ENCODE measurements around the gene NECTIN2.
"Not testable (repeated sequence)": the region's sequence is repeated elsewhere in the genome, so short reads cannot be mapped to it uniquely, and the experiment has no call there.

NECTIN2 gene

DNA sequence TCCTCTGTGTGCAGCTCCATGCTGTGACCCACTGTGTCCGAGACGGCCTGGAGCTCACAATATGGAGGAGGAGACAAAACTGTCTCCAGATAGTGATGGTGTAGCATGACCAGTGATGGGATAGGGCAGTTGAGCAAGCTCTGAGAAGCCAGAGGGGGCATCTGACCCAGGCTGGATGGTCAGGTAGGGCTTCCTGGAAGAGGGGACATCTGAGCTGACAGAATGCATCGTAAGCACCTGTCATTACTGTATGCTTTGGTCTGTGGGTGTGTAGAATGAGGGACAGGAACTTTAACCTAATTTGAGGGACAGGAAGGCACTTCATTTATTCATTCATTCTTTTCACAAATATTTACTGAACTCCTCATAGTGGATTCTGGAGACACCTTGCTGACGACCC lies 38.5 kb downstream of the NECTIN2 start:
- no peak for DNase-seq

DNA sequence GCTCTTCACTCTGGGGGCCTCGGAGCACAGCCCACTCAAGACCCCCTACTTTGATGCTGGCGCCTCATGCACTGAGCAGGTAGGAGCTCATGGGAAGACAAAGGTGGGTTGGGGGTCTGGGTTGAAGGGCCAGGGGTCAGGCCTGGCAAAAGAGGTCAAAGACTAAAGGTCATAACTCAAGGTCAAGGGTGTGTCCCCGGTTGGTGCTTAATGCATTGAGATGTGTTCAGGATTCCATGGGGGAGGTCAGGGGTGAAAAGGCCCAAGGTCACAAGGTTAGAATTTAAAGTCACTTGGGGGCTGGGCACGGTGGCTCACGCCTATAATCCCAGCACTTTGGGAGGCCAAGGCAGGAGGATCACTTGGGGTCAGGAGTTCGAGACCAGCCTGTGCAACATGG lies 40.0 kb downstream of the NECTIN2 start:
- no peak for DNase-seq

DNA sequence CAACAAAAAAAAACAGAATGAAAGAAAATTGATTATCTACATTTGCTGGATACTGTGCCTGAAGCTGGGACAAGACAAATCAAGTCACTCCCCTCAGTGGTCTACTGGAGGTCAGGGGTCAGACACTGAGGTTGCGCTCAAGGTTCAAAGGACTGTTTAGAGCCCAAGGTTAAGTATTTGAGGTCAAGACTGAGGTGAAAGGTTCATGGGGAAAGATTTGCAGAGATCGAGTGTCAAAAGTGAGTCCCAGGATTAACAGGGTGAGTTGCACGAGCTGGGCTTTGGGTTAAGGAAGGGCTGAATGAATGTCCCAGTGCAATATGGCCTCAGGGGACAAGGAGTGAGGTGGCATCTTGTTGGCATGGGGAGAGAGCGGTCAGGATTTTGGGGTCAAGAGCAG lies 41.6 kb downstream of the NECTIN2 start:
- no peak for DNase-seq

DNA sequence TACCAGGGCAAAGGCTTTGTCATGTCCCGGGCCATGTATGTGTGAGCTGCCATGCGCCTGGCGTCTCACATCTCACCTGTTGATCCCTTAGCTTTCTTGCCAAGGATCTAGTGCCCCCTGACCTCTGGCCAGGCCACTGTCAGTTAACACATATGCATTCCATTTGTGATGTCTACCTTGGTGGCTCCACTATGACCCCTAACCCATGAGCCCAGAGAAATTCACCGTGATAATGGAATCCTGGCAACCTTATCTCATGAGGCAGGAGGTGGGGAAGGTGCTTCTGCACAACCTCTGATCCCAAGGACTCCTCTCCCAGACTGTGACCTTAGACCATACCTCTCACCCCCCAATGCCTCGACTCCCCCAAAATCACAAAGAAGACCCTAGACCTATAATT lies 42.2 kb downstream of the NECTIN2 start:
- not testable (repeated sequence) for DNase-seq

DNA sequence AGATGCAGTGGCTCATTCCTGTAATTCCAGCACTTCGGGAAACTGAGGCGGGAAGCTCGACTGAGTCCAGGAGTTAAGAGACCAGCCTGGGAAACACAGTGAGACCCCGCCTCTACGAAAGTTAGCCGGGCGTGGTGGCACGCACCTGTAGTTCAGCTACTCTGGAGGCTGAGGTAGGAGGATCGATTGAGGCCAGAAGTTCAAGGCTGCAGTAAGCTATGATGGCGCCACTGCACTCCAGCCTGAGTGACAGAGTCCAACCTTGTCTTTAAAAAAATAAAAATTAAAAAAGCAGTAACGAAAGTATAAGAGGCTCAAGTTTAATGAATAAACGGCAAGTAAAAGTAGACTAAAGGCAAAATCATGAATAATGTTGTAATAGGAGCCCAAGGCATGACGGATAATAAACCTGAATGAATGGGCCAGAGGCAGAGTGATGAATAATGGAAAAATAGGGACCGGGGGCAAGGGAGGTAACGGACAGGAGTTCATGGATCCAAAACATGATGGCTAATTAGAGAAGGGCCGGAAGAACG lies 43.8 kb downstream of the NECTIN2 start:
- DNase-seq, result no peak

DNA sequence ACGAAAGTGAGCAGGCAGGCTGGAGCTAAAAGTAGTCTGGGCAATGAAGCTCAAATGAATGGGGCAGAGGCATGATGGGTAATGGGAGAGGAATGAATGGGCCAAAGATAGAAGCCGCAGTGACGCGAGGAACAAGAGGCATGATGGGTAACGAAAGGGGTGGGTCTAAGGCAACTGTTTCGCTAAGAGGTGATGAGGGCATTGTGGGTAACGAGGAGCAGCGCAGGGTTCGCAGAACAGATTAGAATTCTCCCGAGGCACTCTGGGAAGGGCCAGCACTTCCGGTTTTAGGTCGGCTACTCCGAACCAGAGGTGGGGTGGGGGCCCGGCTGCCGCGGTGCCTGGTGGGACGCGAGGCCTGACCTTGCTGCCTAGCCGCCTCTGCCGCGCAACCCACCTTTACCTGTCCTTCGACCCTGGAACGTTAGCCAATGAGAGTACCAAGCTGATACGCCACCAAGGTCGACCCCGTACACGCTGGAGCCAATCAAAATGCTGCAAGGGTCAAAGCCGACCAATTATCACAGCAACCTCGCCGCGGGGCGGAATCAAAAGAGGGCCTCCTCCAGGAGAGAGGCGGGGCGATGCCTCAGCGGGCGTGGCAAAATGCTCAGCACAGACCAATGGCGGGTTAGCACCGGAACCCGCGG lies 44.4 kb downstream of the NECTIN2 start:
- peak; percentile 100 for DNase-seq

DNA sequence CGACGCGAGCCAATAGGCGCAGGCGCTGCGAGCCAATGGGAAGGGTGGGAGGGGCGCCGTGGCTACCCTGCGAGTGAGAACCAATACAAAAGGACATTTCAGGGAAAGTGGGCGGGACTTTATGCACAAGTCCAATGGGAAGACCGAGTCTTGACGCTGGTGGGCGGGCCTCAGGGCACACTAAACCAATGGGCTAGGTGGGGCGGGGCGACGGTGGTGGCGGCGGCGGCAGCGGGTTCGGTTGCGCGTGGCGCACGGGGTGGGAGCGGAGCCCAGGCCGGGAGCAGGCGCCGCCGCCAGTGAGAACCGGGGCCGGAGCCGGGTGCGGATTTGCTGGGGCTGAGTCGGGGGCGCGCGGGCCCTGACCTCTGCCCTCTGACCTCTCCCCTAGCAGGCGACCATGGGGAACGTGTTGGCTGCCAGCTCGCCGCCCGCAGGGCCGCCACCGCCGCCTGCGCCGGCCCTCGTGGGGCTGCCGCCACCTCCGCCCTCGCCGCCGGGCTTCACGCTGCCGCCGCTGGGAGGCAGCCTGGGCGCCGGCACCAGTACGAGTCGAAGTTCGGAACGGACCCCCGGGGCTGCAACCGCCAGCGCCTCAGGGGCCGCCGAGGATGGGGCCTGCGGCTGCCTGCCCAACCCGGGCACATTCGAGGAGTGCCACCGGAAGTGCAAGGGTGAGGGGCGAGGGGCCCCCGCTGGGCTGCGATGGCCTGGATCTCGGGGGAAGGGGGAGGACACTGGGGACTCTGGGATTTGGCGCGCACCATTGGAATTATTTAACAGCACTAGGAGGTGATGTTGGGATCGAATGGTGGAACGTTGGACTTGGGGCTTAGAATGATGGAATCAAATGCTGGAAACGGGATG lies 45.2 kb downstream of the NECTIN2 start, which contains the start of gene TOMM40:
TSS of gene TOMM40 (plus strand) at position 239 of the 867 bp plus-strand sequence. CDS start at position 401, 162 bp downstream.
- peak; percentile 100 for DNase-seq

DNA sequence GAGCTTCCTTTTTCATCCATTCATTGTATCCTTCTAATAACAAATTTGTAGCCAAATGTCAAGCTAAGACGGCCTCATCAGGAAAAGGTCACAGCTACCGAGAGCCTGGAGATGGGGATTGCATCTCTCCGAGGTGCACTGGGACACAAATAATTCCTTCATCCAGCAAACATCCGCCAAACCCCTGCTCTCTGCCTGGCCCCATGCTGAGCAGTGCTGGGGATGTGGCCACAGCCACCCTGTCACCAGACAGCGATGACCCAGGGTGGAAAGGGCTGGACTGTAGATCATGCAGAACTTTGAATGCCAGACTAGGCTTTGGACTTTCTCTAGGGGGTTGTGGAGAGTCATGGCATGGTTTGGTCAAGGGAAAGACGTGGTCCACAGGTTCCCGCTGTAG lies 46.8 kb downstream of the NECTIN2 start:
- DNase-seq, result no peak

DNA sequence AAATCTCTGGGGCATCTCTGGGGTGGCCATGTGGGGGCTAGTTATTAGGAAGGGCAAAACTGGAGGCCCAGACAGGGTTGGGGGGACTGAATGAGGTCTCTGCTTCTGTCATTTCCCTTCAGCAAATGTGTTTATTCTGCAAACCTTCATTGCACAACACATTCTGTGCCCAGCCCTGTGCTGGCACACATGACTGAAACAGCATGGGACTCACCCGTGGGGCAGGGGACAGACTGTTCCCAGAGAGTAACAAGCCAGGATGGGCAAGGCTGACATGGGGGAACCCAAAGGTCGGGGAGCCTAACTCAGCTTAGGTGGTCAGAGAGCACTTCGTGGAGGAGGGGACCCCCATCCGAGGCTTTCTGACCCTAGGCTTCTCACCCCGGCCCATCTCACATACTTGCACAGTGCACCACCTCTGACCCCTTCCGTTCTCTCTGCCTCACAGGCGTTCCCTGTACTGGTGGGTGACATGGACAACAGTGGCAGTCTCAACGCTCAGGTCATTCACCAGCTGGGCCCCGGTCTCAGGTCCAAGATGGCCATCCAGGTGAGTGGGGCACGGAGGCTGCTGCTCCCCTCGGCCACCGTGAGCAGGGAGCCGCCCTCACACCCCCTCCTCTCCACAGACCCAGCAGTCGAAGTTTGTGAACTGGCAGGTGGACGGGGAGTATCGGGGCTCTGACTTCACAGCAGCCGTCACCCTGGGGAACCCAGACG lies 47.4 kb downstream of the NECTIN2 start:
- no peak for DNase-seq

DNA sequence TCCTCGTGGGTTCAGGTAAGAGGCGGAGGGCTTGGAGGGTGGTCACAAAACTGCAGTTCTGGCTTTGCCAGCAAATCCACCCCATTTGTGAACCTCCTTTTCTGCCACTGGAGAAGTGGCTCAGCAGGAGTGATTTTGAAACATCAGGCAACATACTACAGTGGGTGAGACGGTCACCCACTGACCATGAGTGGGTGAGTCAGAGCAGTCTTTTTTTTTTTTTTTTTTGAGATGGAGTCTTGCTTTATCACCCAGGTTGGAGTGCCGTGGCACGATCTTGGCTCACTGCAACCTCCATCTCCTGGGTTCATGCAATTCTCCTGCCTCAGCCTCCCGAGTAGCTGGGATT lies 47.9 kb downstream of the NECTIN2 start:
- DNase-seq, result no peak

DNA sequence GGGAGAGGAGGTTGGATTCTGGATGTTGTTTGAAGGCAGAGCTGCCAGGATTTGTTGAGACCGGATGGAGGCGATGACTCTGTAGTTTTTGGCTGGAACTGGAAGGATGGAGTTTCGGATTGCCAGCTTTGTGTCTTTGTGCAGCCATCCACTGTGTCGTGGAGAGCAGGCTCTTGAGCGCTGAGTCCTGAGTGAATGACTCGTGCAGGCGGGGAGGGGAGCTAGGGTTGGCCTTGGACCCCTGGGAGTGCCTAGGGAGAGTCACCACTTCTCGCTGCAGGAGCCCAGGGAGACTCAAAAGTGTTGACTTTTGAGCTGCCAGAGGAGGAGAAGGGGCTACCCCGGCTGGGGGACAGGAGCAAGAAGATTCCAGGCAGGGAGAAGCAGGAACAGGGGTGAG lies 48.8 kb downstream of the NECTIN2 start:
- DNase-seq, result no peak

DNA sequence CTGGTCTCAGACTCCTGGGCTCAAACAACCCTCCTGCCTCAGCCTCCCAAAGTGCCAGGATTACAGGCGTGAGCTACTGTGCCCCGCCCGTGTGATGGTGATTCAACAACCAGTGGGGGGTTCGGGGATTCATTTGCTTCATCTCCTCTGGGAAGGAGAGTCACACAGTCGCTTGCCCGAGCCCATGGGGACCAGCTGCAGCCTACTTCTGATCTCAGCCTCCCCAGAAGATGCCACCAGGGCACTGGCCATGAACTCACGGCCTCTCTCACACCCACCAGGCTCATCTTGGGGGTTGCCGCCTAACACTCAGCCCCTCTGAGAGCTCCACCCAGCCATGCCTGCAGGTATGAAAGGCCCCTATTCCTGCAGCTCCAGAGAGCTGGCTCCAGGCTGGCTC lies 51.7 kb downstream of the NECTIN2 start:
- DNase-seq, result no peak

DNA sequence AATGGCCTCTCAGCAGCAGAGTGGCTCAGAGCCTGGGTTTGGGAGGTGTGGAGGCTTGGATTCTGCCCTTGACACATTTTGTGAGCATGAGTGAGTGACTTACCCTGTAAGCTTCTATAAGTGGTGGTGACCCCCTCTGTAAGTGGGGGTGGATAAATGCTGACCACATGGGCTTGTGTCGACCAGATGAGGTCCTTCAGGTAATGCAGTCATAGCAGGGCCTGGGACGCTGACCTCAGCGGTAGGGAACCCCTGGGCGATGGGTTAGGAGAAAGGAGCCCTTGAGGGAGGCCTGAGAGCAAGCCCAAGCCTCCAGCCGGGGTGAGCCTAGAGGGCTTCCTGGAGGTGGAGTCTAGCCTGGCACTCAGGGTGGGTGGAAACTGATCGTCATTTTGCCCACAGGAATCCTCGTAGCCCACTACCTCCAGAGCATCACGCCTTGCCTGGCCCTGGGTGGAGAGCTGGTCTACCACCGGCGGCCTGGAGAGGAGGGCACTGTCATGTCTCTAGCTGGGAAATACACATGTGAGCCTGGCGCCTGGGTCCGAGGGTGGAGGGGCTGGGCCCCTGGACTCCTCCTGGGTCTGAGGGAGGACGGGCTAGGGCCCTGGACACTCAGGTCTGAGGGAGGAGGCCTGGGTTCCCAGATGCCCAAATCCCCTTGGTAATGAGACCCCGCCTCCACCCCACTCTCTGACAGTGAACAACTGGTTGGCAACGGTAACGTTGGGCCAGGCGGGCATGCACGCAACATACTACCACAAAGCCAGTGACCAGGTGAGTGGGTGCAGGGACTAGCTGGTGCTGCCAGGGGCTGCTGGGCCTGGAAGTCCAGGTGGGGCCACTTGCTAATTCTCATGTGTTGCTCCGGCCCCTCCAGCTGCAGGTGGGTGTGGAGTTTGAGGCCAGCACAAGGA lies 54.5 kb downstream of the NECTIN2 start:
- DNase-seq, result no peak

DNA sequence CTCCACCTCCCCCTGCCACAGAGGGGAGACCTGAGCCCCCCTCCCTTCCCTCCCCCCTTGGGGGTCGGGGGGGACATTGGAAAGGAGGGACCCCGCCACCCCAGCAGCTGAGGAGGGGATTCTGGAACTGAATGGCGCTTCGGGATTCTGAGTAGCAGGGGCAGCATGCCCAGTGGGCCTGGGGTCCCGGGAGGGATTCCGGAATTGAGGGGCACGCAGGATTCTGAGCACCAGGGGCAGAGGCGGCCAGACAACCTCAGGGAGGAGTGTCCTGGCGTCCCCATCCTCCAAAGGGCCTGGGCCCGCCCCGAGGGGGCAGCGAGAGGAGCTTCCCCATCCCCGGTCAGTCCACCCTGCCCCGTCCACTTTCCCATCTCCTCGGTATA lies 57.1 kb downstream of the NECTIN2 start:
- DNase-seq, result no peak

DNA sequence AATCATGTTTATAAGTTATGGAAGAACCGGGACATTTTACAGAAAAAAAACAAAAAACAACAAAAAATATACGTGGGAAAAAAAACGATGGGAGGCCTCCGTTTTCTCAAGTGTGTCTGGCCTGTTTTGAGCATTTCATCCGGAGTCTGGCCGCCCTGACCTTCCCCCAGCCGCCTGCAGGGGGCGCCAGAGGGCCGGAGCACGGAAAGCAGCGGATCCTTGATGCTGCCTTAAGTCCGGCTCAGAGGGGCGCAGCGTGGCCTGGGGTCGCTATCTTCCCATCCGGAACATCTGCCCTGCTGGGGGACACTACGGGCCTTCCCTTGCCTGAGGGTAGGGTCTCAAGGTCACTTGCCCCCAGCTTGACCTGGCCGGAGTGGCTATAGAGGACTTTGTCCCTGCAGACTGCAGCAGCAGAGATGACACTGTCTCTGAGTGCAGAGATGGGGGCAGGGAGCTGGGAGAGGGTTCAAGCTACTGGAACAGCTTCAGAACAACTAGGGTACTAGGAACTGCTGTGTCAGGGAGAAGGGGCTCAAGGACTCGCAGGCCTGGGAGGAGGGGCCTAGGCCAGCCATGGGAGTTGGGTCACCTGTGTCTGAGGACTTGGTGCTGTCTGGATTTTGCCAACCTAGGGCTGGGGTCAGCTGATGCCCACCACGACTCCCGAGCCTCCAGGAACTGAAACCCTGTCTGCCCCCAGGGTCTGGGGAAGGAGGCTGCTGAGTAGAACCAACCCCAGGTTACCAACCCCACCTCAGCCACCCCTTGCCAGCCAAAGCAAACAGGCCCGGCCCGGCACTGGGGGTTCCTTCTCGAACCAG lies 57.7 kb downstream of the NECTIN2 start:
- DNase-seq, result peak; percentile 40

DNA sequence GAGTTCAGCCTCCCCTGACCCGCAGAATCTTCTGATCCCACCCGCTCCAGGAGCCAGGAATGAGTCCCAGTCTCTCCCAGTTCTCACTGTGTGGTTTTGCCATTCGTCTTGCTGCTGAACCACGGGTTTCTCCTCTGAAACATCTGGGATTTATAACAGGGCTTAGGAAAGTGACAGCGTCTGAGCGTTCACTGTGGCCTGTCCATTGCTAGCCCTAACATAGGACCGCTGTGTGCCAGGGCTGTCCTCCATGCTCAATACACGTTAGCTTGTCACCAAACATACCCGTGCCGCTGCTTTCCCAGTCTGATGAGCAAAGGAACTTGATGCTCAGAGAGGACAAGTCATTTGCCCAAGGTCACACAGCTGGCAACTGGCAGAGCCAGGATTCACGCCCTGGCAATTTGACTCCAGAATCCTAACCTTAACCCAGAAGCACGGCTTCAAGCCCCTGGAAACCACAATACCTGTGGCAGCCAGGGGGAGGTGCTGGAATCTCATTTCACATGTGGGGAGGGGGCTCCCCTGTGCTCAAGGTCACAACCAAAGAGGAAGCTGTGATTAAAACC lies 58.4 kb downstream of the NECTIN2 start:
- DNase-seq, result no peak

DNA sequence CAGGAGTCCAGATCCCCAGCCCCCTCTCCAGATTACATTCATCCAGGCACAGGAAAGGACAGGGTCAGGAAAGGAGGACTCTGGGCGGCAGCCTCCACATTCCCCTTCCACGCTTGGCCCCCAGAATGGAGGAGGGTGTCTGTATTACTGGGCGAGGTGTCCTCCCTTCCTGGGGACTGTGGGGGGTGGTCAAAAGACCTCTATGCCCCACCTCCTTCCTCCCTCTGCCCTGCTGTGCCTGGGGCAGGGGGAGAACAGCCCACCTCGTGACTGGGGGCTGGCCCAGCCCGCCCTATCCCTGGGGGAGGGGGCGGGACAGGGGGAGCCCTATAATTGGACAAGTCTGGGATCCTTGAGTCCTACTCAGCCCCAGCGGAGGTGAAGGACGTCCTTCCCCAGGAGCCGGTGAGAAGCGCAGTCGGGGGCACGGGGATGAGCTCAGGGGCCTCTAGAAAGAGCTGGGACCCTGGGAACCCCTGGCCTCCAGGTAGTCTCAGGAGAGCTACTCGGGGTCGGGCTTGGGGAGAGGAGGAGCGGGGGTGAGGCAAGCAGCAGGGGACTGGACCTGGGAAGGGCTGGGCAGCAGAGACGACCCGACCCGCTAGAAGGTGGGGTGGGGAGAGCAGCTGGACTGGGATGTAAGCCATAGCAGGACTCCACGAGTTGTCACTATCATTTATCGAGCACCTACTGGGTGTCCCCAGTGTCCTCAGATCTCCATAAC lies 59.5 kb downstream of the NECTIN2 start, which contains the start of gene APOE:
TSS of gene APOE (plus strand) at position 360 of the 724 bp plus-strand sequence. CDS start 829 bp downstream, outside the sequence.
- no peak for DNase-seq

DNA sequence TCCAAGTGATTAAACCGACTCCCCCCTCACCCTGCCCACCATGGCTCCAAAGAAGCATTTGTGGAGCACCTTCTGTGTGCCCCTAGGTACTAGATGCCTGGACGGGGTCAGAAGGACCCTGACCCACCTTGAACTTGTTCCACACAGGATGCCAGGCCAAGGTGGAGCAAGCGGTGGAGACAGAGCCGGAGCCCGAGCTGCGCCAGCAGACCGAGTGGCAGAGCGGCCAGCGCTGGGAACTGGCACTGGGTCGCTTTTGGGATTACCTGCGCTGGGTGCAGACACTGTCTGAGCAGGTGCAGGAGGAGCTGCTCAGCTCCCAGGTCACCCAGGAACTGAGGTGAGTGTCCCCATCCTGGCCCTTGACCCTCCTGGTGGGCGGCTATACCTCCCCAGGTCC lies 61.5 kb downstream of the NECTIN2 start:
- DNase-seq, result no peak

DNA sequence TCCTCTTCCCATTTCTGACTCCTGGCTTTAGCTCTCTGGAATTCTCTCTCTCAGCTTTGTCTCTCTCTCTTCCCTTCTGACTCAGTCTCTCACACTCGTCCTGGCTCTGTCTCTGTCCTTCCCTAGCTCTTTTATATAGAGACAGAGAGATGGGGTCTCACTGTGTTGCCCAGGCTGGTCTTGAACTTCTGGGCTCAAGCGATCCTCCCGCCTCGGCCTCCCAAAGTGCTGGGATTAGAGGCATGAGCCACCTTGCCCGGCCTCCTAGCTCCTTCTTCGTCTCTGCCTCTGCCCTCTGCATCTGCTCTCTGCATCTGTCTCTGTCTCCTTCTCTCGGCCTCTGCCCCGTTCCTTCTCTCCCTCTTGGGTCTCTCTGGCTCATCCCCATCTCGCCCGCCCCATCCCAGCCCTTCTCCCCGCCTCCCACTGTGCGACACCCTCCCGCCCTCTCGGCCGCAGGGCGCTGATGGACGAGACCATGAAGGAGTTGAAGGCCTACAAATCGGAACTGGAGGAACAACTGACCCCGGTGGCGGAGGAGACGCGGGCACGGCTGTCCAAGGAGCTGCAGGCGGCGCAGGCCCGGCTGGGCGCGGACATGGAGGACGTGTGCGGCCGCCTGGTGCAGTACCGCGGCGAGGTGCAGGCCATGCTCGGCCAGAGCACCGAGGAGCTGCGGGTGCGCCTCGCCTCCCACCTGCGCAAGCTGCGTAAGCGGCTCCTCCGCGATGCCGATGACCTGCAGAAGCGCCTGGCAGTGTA lies 62.2 kb downstream of the NECTIN2 start:
- DNase-seq, result no peak
